Activated CD4-positive, alpha-beta memory T cell treated with anti-CD3 and anti-CD28 coated beads for 36 hours (primary cell): ENCODE results near the gene JAG2. TPM values are rescaled to one million over a fixed set of nuclear protein-coding genes. Genes with fewer than 3 reads are reported as not detected.

Source experiments
- CTCF ChIA-PET: fragments of 350-600 bp; sonication (Branson Sonifier 250); formaldehyde crosslinking; loops from one replicate; lab custom pipeline; 2021; ENCODE audit warnings: antibody characterized with exemption, inconsistent platforms; lab: Charles Lee
- POLR2A ChIA-PET: fragments of 350-600 bp; sonication (Branson Sonifier 250); formaldehyde crosslinking; loops from one replicate; lab custom pipeline; 2021; ENCODE audit warnings: antibody characterized with exemption; lab: Charles Lee
- DNase-seq: peaks from one replicate; pipeline ENCODE4 v3.0.0-alpha.2; 2020
- H3K27ac Mint-ChIP-seq: one replicate; pipeline ENCODE4 v1.8.0; 2021; ENCODE audit warnings: mixed read lengths
- H3K27me3 Mint-ChIP-seq: one replicate; pipeline ENCODE4 v1.8.0; 2021; ENCODE audit warnings: mixed read lengths
- H3K36me3 Mint-ChIP-seq: one replicate; pipeline ENCODE4 v1.8.0; 2021; ENCODE audit warnings: mixed read lengths
- H3K4me1 Mint-ChIP-seq: one replicate; pipeline ENCODE4 v1.8.0; 2021; ENCODE audit warnings: low read depth, mixed read lengths
- H3K4me3 Mint-ChIP-seq: one replicate; pipeline ENCODE4 v1.8.0; 2021; ENCODE audit warnings: mild to moderate bottlenecking, mixed read lengths
- H3K9me3 Mint-ChIP-seq: one replicate; pipeline ENCODE4 v1.8.0; 2021; ENCODE audit warnings: mixed read lengths
- intact Hi-C: fragments of 100-400 bp; cut with micrococcal nuclease; formaldehyde crosslinking; loops from one replicate; pipeline ENCODE4 v1.15.1; 2023
- microRNA-seq: library from miRNA; unstranded; fragments of <30 nt; microRNA quantifications from one replicate; pipeline ENCODE4 v1.2.0, GENCODE V29; 2022; ENCODE audit warnings: borderline number of aligned reads, borderline microRNAs expressed, borderline replicate concordance
- total RNA-seq, 2 experiments: library from RNA; stranded (reverse); gene quantifications; one replicate each; pipeline ENCODE4 v1.2.3, GENCODE V29; 2021

The JAG2 gene
- total RNA-seq, 2 experiments from 2014 or later, result 1.6 to 2.4 TPM

DNA sequence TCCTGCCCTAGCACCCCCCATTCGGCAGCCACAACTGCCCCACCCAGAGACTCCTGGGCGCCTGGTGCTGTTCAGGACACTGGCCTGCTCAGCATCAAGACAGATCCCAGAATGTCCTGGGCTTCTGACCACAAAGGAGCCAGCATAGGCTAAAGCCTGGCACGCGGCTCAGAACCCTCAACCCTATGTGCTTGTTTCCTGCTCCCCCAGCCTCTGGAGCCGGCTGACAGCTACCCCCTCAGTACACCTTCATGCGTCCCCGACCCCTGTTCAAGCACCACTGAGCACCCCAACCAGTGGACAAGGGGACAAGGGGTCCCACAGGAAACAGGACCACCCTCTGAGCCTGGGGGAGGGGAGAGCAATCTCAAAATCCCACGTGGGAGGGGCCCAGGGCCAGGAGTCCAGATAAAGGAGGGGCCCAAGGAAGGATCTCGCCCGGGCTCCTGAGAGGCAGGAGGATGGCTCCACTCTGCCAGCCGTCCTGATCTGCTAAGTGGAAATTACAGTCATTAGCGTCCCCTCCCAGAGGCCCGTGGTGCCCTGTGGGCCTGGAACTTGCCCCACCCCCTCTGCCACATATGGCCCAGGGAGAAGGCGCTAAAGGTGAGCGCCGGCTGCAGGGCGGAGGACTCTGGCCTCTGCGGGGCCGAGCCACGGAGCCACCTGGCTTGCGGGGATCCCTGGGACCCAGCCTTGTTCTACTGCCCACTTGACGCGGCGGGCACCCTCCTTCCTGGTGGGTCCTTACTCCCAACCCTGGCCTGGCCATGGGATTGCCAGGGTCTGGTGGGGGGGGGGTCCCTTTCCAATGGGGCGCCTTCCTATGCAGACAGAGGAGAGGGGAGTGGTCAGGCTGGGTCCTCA lies 76.2 kb downstream of the JAG2 start:
- Mint-ChIP-seq H3K4me3 (peak overlapping the region; percentile 75), H3K27me3 (no peaks in the 10 kb centered on the region), H3K9me3 (no peaks in the 10 kb centered on the region), H3K27ac (peak overlapping the region; percentile 80), H3K4me1 (peaks cover 15% of the 10 kb centered on the region), H3K36me3 (no peaks in the 10 kb centered on the region)
- DNase-seq, result peak; percentile 25
- intact Hi-C loops, result loop anchor here (5.0 kb wide), 3 partner anchors 80 to 210 kb away; partner anchors contain the start of gene BRF1
- CTCF ChIA-PET, result interaction anchor here (1.0 to 9.6 kb wide), 5 partner anchors 19 to 260 kb away, joined by 3 to 179 read pairs (median 20); partner anchors contain the start of gene GPR132
- POLR2A ChIA-PET, result no interaction called here

DNA sequence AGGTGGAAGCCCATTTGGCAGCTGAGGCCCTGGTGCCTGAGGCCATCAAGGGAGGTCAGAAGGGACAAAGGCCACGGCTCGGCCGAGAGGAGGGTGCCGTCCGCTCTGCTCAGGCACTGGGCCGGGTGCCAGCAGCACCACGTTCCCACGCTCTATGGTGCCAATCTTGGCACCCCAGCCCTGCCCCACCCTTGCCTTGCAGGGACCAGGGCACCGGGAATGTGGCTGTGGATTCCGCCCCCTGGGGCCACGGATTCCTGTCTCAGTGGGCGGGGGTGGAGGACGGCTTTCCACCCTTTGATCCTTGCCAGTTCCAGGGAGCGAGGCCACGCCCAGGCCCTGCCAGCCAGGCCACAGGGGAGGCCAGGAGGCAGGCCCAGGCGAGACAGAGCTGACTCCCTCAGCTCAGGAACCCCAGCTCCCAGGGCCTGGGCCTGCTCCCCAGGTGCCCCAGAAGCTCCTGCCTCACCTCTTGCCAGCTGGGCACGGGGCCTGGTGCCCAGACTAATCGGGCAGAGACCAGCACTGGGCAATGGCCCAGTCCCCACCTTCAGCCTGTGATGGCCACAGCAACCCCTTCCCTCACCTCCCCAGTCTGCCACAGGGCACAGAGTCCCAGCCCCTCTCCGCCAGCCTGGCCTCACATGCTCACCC lies 76.9 kb downstream of the JAG2 start:
- no peaks in the 10 kb centered on the region for H3K36me3 Mint-ChIP-seq
- peaks cover 16% of the 10 kb centered on the region for H3K4me1 Mint-ChIP-seq
- POLR2A ChIA-PET, result no interaction called here
- H3K9me3 Mint-ChIP-seq, result no peaks in the 10 kb centered on the region
- H3K27ac Mint-ChIP-seq, result no peak overlapping the region
- no peak for DNase-seq
- no peak overlapping the region for H3K4me3 Mint-ChIP-seq
- CTCF ChIA-PET, result interaction anchor here (1.0 to 9.6 kb wide), 8 partner anchors 12 to 260 kb away, joined by 3 to 179 read pairs (median 10); partner anchors contain the start of genes GPR132 and NUDT14
- H3K27me3 Mint-ChIP-seq, result no peaks in the 10 kb centered on the region
- intact Hi-C loops, result loop anchor here (5.0 kb wide), 3 partner anchors 81 to 211 kb away; partner anchors contain the start of gene BRF1

DNA sequence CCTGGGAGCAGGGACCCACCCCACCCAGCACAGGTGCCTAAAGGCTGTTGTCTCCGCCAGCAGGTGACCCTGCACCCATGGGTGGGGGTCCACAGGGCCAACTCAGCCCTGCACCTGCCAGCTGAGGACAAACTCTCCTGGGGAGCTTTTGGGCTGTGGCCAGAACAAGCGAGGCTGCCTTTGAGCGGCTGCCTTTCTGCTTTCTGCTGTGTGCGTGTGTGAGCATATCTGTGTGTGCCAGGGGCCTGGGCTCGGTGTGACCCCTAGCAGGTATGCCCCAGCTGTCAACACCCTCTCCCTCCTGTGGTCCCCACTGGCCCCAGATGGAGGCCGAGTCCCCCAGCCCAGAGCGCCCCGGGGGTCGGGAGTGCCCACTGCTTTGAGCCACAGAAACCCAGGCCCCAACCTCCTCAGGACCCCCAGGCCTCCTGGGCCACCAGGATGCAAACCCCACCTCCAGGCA lies 77.5 kb downstream of the JAG2 start:
- CTCF ChIA-PET, result interaction anchor here (0.9 to 9.6 kb wide), 18 partner anchors 11 to 261 kb away, joined by 3 to 179 read pairs (median 6); partner anchors contain the start of genes BTBD6, GPR132 and NUDT14
- Mint-ChIP-seq H3K27me3 (no peaks in the 10 kb centered on the region), H3K4me3 (no peak overlapping the region), H3K36me3 (no peaks in the 10 kb centered on the region), H3K27ac (no peak overlapping the region), H3K9me3 (no peaks in the 10 kb centered on the region), H3K4me1 (peaks cover 20% of the 10 kb centered on the region)
- POLR2A ChIA-PET, result no interaction called here
- no peak for DNase-seq
- intact Hi-C loops, result loop anchor here (5.0 kb wide), 3 partner anchors 81 to 211 kb away; partner anchors contain the start of gene BRF1

Small RNA genes within 50 kb of the gene (microRNA-seq; reads per million reads assigned to microRNA genes)
- not detected for gene MIR6765

Other genes starting within 250 kb of the JAG2 start
- not detected for gene PLD4, start 243.9 kb downstream of the JAG2 start, total RNA-seq
- gene AHNAK2, start 190.4 kb downstream of the JAG2 start, total RNA-seq, result under 1 TPM; 0.02 to 0.05 TPM
- gene CLBA1, start 183.0 kb downstream of the JAG2 start, total RNA-seq, result 1 to 10 TPM in 1 of 2 experiments, under 1 TPM in 1; 0.78 to 1.2 TPM
- 10 to 100 TPM; 63.4 to 69.1 TPM for gene CDCA4, start 147.7 kb downstream of the JAG2 start, total RNA-seq
- gene GPR132, start 103.3 kb downstream of the JAG2 start, total RNA-seq, result 10 to 100 TPM; 33.4 to 34.2 TPM
- gene NUDT14, start 12.5 kb upstream of the JAG2 start, total RNA-seq, result 10 to 100 TPM; 14.7 to 14.8 TPM
- gene BTBD6, start 79.8 kb upstream of the JAG2 start, total RNA-seq, result 10 to 100 TPM; 38.5 to 39.5 TPM
- gene BRF1, start 132.2 kb upstream of the JAG2 start, total RNA-seq, result 10 to 100 TPM; 25.5 to 27.4 TPM
- 10 to 100 TPM; 32.3 to 36.6 TPM for gene PACS2, start 146.0 kb upstream of the JAG2 start, total RNA-seq
- gene TEX22, start 229.8 kb upstream of the JAG2 start, total RNA-seq, result under 1 TPM; 0.83 to 0.90 TPM